ENCODE data around the gene SKOR1. TPM values are rescaled to one million over a fixed set of nuclear protein-coding genes. Genes with fewer than 3 reads are reported as not detected.

Gene SKOR1
- total and polyA plus RNA-seq, 2 of the 4 experiments (the other 2 are of a cell fraction) = 0.03 TPM; not detected in 1

DNA sequence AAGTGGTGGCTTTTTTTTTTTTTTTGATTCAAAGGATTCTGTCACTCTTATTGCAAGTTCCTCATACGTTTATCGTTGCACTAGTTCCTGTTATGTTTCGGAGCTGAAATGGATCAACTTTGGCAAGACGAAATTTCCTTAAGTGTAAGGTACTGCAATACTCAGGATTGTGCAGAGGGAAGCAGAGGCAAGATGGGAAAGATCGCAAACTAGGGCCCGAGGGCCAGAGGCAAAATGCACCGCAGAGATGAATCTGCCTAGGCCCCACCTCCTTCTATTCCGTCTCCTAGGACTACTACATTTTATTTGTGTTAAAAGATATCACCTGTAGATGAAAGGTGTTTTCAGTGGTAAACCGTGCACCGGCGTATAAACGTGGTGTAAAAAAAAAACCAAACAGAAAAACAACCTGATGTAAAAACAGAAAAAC lies 14.2 kb downstream of the SKOR1 start:
- no peaks in the 10 kb centered on the region for H3K9me3 ChIP-seq (ENCODE audit: control insufficient read depth, insufficient read depth, low read length)
- H2BK120ac ChIP-seq (ENCODE audit: low read depth, low read length) = no peak overlapping the region
- peak overlapping the region; percentile 7; the same call in 1 of the 2 replicates for H4K91ac ChIP-seq (ENCODE audit: insufficient read depth, low read depth, low read length)
- no TSS peak for BruUV-seq (replicated peaks)
- H3K9ac ChIP-seq (ENCODE audit: low read depth, low read length) = peak overlapping the region; percentile 16; the same call in 1 of the 2 replicates
- no peak overlapping the region for H3K56ac ChIP-seq (ENCODE audit: extremely low read depth, insufficient read depth, low read length)
- ChIA-PET CTCF (no interaction called here), POLR2A (ENCODE audit: unreplicated experiment) (no interaction called here)
- no peak overlapping the region for H3K18ac ChIP-seq (ENCODE audit: low read depth, low read length)
- in situ Hi-C loops (cut with MboI; ENCODE audit: low sequenced_read_pairs) (loop anchor here (5.0 kb wide), 2 partner anchors 382 to 897 kb away; no protein-coding TSS in a partner anchor), dilution Hi-C loops (cut with HindIII; ENCODE audit: low sequenced_read_pairs, unreplicated experiment) (no loop called here), intact Hi-C loops (cut with micrococcal nuclease) (loop anchor here (5.0 to 10.0 kb wide), 3 partner anchors 535 to 775 kb away; partner anchors contain the start of gene SMAD3)
- no peak overlapping the region for H3K27ac ChIP-seq (ENCODE audit: insufficient read depth, low read length)
- H2AK9ac ChIP-seq (replicated peaks; ENCODE audit: low read depth, low read length, poor library complexity) = no peak overlapping the region
- H4K20me1 ChIP-seq (ENCODE audit: insufficient read depth, low read length) = no peaks in the 10 kb centered on the region
- H2BK20ac ChIP-seq (ENCODE audit: low read depth, low read length) = 0 out of 2 replicates have a peak overlapping the region, but pooled peaks have one; percentile 10
- H2BK5ac ChIP-seq (ENCODE audit: low read depth, low read length, poor library complexity, severe bottlenecking) = no peak overlapping the region
- DNase-seq (peak; percentile 27), ATAC-seq (ENCODE audit: low read depth) (peak; percentile 8)
- whole genome bisulfite sequencing, 2 experiments (ENCODE audit: extremely low coverage in 2 of 2, insufficient read length in 1 of 2) = no CpG with 5 or more reads among the region's 12 CpGs
- H3K36me3 ChIP-seq (ENCODE audit: control insufficient read depth, insufficient read depth, low read length) = no peaks in the 10 kb centered on the region
- no peak overlapping the region for H4K5ac ChIP-seq (ENCODE audit: low read depth, low read length)
- H3K4ac ChIP-seq (ENCODE audit: low read depth, low read length) = no peak overlapping the region
- H3K14ac ChIP-seq (replicated peaks; ENCODE audit: low read depth, low read length) = no peak overlapping the region; the same call in 1 of the 2 replicates
- peak overlapping the region; percentile 89 for H3K4me2 ChIP-seq (ENCODE audit: low read depth, low read length)
- peak overlapping the region; percentile 84 for H2AFZ ChIP-seq (replicated peaks; ENCODE audit: low read length, poor library complexity)
- H3K79me1 ChIP-seq (ENCODE audit: low read depth in 1 of 2, low read length in 2 of 2) = no peaks in the 10 kb centered on the region
- peaks cover 29% of the 10 kb centered on the region for H3K27me3 ChIP-seq (ENCODE audit: control insufficient read depth, insufficient read depth, low read length)
- peak overlapping the region; percentile 69; the same call in 1 of the 2 replicates for H3K23ac ChIP-seq (ENCODE audit: low read depth, low read length)
- H3K4me1 ChIP-seq (ENCODE audit: control insufficient read depth, insufficient read depth, low read length) = peaks cover 15% of the 10 kb centered on the region; the same call in 1 of the 2 replicates
- TF ChIP-seq RFX5 (IDR thresholded peaks at IDR 0.05; ENCODE audit: low read depth, low read length) (no peak), CHD1 (IDR thresholded peaks at IDR 0.05; ENCODE audit: low read depth, low read length) (no peak), SMC3 (IDR thresholded peaks at IDR 0.05; ENCODE audit: low read depth, low read length) (no peak), MXI1 (IDR thresholded peaks at IDR 0.05; ENCODE audit: borderline replicate concordance, low read depth, low read length) (peak; percentile 8; the same call in 1 of the 2 replicates), BHLHE40 (IDR thresholded peaks at IDR 0.05; ENCODE audit: low read depth, low read length) (no peak)
- TF ChIP-seq, protein P1, sequence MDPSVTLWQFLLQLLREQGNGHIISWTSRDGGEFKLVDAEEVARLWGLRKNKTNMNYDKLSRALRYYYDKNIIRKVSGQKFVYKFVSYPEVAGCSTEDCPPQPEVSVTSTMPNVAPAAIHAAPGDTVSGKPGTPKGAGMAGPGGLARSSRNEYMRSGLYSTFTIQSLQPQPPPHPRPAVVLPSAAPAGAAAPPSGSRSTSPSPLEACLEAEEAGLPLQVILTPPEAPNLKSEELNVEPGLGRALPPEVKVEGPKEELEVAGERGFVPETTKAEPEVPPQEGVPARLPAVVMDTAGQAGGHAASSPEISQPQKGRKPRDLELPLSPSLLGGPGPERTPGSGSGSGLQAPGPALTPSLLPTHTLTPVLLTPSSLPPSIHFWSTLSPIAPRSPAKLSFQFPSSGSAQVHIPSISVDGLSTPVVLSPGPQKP (IDR thresholded peaks at IDR 0.05; ENCODE audit: borderline replicate concordance, low read depth, low read length) = no peak
- TF ChIP-seq, protein P2, sequence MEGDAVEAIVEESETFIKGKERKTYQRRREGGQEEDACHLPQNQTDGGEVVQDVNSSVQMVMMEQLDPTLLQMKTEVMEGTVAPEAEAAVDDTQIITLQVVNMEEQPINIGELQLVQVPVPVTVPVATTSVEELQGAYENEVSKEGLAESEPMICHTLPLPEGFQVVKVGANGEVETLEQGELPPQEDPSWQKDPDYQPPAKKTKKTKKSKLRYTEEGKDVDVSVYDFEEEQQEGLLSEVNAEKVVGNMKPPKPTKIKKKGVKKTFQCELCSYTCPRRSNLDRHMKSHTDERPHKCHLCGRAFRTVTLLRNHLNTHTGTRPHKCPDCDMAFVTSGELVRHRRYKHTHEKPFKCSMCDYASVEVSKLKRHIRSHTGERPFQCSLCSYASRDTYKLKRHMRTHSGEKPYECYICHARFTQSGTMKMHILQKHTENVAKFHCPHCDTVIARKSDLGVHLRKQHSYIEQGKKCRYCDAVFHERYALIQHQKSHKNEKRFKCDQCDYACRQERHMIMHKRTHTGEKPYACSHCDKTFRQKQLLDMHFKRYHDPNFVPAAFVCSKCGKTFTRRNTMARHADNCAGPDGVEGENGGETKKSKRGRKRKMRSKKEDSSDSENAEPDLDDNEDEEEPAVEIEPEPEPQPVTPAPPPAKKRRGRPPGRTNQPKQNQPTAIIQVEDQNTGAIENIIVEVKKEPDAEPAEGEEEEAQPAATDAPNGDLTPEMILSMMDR (conservative IDR thresholded peaks at IDR 0.05; ENCODE audit: low read depth, low read length) = no peak
- TF ChIP-seq, protein P3, sequence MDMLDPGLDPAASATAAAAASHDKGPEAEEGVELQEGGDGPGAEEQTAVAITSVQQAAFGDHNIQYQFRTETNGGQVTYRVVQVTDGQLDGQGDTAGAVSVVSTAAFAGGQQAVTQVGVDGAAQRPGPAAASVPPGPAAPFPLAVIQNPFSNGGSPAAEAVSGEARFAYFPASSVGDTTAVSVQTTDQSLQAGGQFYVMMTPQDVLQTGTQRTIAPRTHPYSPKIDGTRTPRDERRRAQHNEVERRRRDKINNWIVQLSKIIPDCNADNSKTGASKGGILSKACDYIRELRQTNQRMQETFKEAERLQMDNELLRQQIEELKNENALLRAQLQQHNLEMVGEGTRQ (IDR thresholded peaks at IDR 0.05; ENCODE audit: low read depth, low read length) = no peak
- peak overlapping the region; percentile 40 for H3K4me3 ChIP-seq (ENCODE audit: insufficient read depth, low read depth, low read length)
- H3K9me1 ChIP-seq (ENCODE audit: insufficient read depth, low read length) = 0 out of 2 replicates have a peak, but pooled peaks cover 6% of the 10 kb centered on the region
- no peak overlapping the region for H2AK5ac ChIP-seq (ENCODE audit: low read depth, low read length)
- no peak overlapping the region for H2BK15ac ChIP-seq (ENCODE audit: low read depth, low read length)
- peak overlapping the region in 1 of 2 experiments; percentile 53; a peak in 1 of 4 replicates for H4K8ac ChIP-seq (ENCODE audit: low read depth in 2 of 2, low read length in 2 of 2)
